ENCODE data around the gene LRRIQ1.

The LRRIQ1 gene

GRCh38 chr12:85036234-85036707, at the start of gene LRRIQ1, which contains the start of gene TSPAN19:
Gene LRRIQ1, plus strand, starts transcription at chr12:85036351. Its CDS starts 1,826 bp downstream, at chr12:85038177.
Gene TSPAN19, minus strand, starts transcription at chr12:85036277. Its CDS starts 6,331 bp downstream, at chr12:85029946.
- no peak for TF ChIP-seq CTCF (IDR thresholded peaks at IDR 0.05)

DNA sequence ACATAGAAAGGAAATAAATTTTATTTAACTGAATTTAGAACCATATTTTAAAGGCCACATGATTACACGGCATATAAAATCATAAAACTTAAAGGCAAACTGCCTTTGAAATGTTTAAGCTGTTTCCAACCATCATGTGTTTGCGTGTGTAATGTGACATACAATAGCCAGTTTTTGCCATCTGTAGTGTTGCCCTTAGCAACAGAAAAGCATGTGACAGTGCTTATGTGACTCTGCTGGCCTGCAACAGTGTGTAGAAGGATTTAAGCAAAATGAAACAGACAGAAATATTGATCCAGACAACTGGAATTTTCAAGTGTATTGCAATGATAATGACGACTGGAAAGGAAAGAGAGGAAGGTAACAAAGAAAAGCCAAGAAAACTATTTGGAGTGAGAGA, 49.6 kb upstream of the LRRIQ1 start:
- no peak for TF ChIP-seq CTCF (IDR thresholded peaks at IDR 0.05)

GRCh38 chr12:84994426-84994825, 41.7 kb upstream of the LRRIQ1 start:
- no peak for TF ChIP-seq CTCF (IDR thresholded peaks at IDR 0.05)

GRCh38 chr12:84995641-84996040, 40.5 kb upstream of the LRRIQ1 start:
- TF ChIP-seq CTCF (IDR thresholded peaks at IDR 0.05), result no peak

DNA sequence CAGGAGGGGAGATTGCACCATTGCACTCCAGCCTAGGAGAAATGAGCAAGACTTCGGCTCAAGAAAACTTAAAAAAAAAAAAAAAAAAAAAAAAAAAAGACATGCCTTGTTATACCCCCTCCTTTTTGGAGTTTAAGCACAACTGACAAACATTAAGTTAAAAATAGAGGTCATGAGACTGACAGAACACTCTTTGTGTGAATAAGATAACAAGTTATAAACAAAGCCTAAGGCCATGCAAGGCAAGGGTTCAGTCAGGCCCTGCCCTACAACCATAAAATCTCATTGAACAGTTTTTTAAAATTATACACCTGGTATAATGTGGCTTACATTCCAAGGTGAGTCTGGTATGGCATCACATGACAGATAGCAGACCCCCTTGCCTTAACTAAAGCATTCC, 39.4 kb upstream of the LRRIQ1 start:
- TF ChIP-seq CTCF (IDR thresholded peaks at IDR 0.05), result no peak

GRCh38 chr12:84998341-84998740, 37.8 kb upstream of the LRRIQ1 start:
- no peak for TF ChIP-seq CTCF (IDR thresholded peaks at IDR 0.05)

DNA sequence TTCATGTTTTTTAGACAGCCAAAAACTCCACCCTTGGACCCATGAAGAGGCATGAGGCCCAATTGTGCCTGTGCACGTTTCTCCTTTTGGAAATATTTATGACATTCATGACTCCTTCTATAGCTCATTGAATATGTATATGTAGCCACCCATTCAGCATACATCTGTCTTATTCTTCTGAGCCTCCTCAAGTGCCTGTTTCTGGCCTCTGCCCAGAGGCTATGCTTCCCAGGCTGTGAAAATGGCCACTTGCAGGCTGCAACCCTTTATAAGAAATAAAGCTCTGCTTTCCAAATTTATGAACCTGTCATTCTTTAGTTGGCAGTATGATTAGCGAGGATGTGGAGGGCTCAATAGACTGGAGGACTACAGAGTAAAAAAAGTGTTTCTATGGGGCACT, 35.4 kb upstream of the LRRIQ1 start:
- TF ChIP-seq CTCF (IDR thresholded peaks at IDR 0.05), result no peak

- no peak for TF ChIP-seq CTCF (IDR thresholded peaks at IDR 0.05)
Observed at GRCh38 chr12:85002778-85003296, 33.3 kb upstream of the LRRIQ1 start.

Measured in LNCAP (cell line).